Mesenchymal stem cell (in vitro differentiated cells and primary cell): ENCODE results near the gene ABCA2.

Source experiments
- DNase-seq: peaks from one replicate; pipeline ENCODE4 v3.0.0-alpha.2; 2013
- H2AFZ ChIP-seq: one replicate; pipeline ENCODE4 v1.6.1; 2013; ENCODE audit warnings: low read depth, mild to moderate bottlenecking, control low read depth, inconsistent platforms, low read length, moderate library complexity
- H2AK5ac ChIP-seq: 2 replicates; pipeline ENCODE4 v1.6.1; 2013; ENCODE audit warnings: low read length, moderate library complexity, mild to moderate bottlenecking, inconsistent platforms; ENCODE audit not compliant: severe bottlenecking
- H2BK120ac ChIP-seq: one replicate; pipeline ENCODE4 v1.6.1; 2013; ENCODE audit warnings: low read depth, mild to moderate bottlenecking, inconsistent platforms, low read length, moderate library complexity
- H2BK12ac ChIP-seq, 2 experiments: one replicate each; pipeline ENCODE4 v1.6.1; 2013; ENCODE audit warnings: inconsistent platforms in 2 of 2, low read length in 2 of 2, mild to moderate bottlenecking in 2 of 2, moderate library complexity in 2 of 2, control low read depth in 1 of 2
- H2BK15ac ChIP-seq: one replicate; pipeline ENCODE4 v1.6.1; 2013; ENCODE audit warnings: mild to moderate bottlenecking, low read depth, inconsistent platforms; ENCODE audit not compliant: poor library complexity, severe bottlenecking
- H2BK5ac ChIP-seq: 2 replicates; pipeline ENCODE4 v1.6.1; 2013; ENCODE audit warnings: low read depth, mild to moderate bottlenecking, low read length, control low read depth, inconsistent platforms; ENCODE audit not compliant: poor library complexity, severe bottlenecking
- H3K14ac ChIP-seq, 2 experiments: one replicate each; pipeline ENCODE4 v1.6.1; 2013; ENCODE audit warnings: inconsistent platforms in 2 of 2, low read length in 2 of 2, control low read depth in 1 of 2, mild to moderate bottlenecking in 1 of 2, moderate library complexity in 1 of 2
- H3K18ac ChIP-seq, 2 experiments: one replicate each; pipeline ENCODE4 v1.6.1; 2013; ENCODE audit warnings: inconsistent platforms in 2 of 2, low read length in 2 of 2, control low read depth in 1 of 2, low read depth in 1 of 2, mild to moderate bottlenecking in 1 of 2
- H3K23ac ChIP-seq, 2 experiments: one replicate each; pipeline ENCODE4 v1.6.1; 2013; ENCODE audit warnings: inconsistent platforms in 2 of 2, low read length in 2 of 2, mild to moderate bottlenecking in 2 of 2, moderate library complexity in 2 of 2, control low read depth in 1 of 2
- H3K27ac ChIP-seq: 2 replicates; pipeline ENCODE4 v1.5.1; 2013; ENCODE audit warnings: mild to moderate bottlenecking, moderate library complexity, low read length, control low read depth, inconsistent platforms; ENCODE audit not compliant: poor library complexity, severe bottlenecking
- H3K27me3 ChIP-seq, 2 experiments: 2 replicates each; pipeline versions ENCODE4 v1.6.1 to v1.7.0; 2013; ENCODE audit warnings: low read length in 2 of 2, mild to moderate bottlenecking in 2 of 2, moderate library complexity in 2 of 2, control low read depth in 1 of 2, inconsistent platforms in 1 of 2; ENCODE audit not compliant: control insufficient read depth in 1 of 2, insufficient read depth in 1 of 2
- H3K36me3 ChIP-seq, 2 experiments: 2 replicates each; pipeline versions ENCODE4 v1.6.1 to v1.7.0; 2013; ENCODE audit warnings: low read length in 2 of 2, control low read depth in 1 of 2, inconsistent platforms in 1 of 2, low read depth in 1 of 2, mild to moderate bottlenecking in 1 of 2; ENCODE audit not compliant: insufficient read depth in 2 of 2, control insufficient read depth in 1 of 2
- H3K4ac ChIP-seq, 2 experiments: one replicate each; pipeline ENCODE4 v1.6.1; 2013; ENCODE audit warnings: inconsistent platforms in 2 of 2, low read length in 2 of 2, mild to moderate bottlenecking in 2 of 2, moderate library complexity in 2 of 2, control low read depth in 1 of 2, low read depth in 1 of 2
- H3K4me1 ChIP-seq: 2 replicates; pipeline ENCODE4 v1.6.1; 2013; ENCODE audit warnings: low read depth, low read length, control low read depth; ENCODE audit not compliant: control insufficient read depth, insufficient read depth
- H3K4me2 ChIP-seq: 2 replicates; pipeline ENCODE4 v1.6.1; 2013; ENCODE audit warnings: low read length, mild to moderate bottlenecking, inconsistent platforms; ENCODE audit not compliant: poor library complexity, severe bottlenecking
- H3K4me3 ChIP-seq, 2 experiments: 2 replicates each; pipeline versions ENCODE4 v1.5.1 to v1.7.0; 2013; ENCODE audit warnings: low read length in 2 of 2, mild to moderate bottlenecking in 2 of 2, control low read depth in 1 of 2, low read depth in 1 of 2; ENCODE audit not compliant: insufficient read depth in 1 of 2
- H3K79me1 ChIP-seq: replicated peaks from 2 replicates; pipeline ENCODE4 v1.6.1; 2013; ENCODE audit warnings: mild to moderate bottlenecking, control low read depth, low read length, inconsistent platforms; ENCODE audit not compliant: poor library complexity, severe bottlenecking
- H3K9ac ChIP-seq: 2 replicates; pipeline ENCODE4 v1.7.0; 2013; ENCODE audit warnings: mild to moderate bottlenecking, low read length, moderate library complexity
- H3K9me3 ChIP-seq: 2 replicates; pipeline ENCODE4 v1.7.0; 2013; ENCODE audit warnings: mild to moderate bottlenecking, low read length; ENCODE audit not compliant: control insufficient read depth
- H4K8ac ChIP-seq: one replicate; pipeline ENCODE4 v1.6.1; 2013; ENCODE audit warnings: inconsistent platforms, mild to moderate bottlenecking, low read length, moderate library complexity
- H4K91ac ChIP-seq: one replicate; pipeline ENCODE4 v1.6.1; 2013; ENCODE audit warnings: mild to moderate bottlenecking, low read length, inconsistent platforms
- WGBS: methylation state at CpG from one replicate; pipeline ENCODE4 v1.1.7; 2013; ENCODE audit warnings: mixed read lengths; 5-methylcytosine and 5-hydroxymethylcytosine counted together

The ABCA2 gene

DNA sequence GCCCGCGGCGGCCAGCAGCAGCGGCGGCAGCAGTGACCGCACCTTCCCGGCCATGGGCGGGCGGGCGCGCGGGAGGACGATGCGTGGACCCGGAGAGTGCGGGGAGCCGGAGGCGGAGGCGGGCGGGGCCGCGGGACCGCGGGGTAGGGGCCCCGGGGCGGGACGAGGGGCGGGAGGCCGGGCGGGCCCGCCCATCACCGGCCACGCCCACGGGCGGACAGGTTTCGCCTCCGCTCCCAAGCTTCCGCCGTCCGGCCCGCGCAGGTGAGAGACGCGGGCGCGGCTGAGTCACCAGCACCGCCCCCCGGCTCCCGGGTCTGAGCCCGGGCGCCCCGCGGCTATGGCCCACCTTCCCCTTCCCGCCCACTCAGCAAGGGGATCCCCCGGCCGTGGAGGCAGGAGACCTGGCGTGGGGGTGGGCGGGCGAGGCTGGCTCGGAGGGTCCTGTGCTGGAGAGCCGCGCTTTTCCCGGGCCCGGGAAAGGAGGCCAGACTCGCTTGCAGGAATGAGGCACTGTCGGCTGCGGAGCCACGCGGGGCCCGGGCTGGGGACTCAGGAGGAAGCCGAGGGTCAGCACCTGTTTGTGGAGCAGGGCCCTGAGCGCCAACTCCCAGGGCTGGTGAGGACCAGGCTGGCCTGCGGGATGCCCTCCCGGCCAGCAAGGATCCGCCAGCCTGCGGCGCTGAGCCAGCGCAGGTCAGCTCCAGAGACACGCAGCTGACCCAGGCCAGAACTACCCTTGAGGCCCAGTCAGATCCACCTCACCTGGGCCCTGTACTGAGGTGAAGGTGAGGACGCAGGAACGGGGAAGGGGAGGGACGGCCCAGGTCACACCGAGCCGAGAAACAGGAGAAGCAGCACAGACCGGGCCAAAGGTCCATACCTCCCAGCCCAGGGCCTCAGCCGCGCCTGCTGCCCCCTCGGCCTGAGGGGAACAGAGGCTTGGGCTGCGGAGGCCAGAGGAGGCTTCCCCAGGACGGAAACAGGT is 26.2 kb upstream of the ABCA2 start, which contains the start of gene ENTPD2:
Gene ENTPD2, minus strand, starts transcription at position 118 of the 988 bp plus-strand sequence. Its CDS starts 64 bp downstream, at position 54.
- Histone ChIP-seq H3K27ac (no peak within 1 kb of the TSS), H4K91ac (no peak within 1 kb of the TSS), H3K4me3 (no peak within 1 kb of the TSS), H4K8ac (no peak within 1 kb of the TSS), H3K27me3 (peaks cover 64 to 84% of the 10 kb centered on the region in 2 experiments), H2BK12ac (peak within 1 kb of the TSS in 1 of 2 experiments; percentile 4), H2BK120ac (no peak within 1 kb of the TSS), H2AFZ (no peak within 1 kb of the TSS), H2BK5ac (no peak within 1 kb of the TSS), H3K9ac (no peak within 1 kb of the TSS), H3K4me1 (peaks cover 16% of the 10 kb centered on the region), H3K4ac (no peak within 1 kb of the TSS), H3K79me1 (no peaks in the 10 kb centered on the region), H3K14ac (no peak within 1 kb of the TSS), H3K9me3 (no peaks in the 10 kb centered on the region), H3K23ac (peak within 1 kb of the TSS in 1 of 2 experiments; percentile 53), H3K4me2 (peak within 1 kb of the TSS; percentile 57), H3K36me3 (no peaks in the 10 kb centered on the region), H2BK15ac (no peak within 1 kb of the TSS), H2AK5ac (no peak within 1 kb of the TSS), H3K18ac (no peak within 1 kb of the TSS)
- WGBS = 20% methylated on average over 46 of the region's 90 CpGs
- no peak for DNase-seq

DNA sequence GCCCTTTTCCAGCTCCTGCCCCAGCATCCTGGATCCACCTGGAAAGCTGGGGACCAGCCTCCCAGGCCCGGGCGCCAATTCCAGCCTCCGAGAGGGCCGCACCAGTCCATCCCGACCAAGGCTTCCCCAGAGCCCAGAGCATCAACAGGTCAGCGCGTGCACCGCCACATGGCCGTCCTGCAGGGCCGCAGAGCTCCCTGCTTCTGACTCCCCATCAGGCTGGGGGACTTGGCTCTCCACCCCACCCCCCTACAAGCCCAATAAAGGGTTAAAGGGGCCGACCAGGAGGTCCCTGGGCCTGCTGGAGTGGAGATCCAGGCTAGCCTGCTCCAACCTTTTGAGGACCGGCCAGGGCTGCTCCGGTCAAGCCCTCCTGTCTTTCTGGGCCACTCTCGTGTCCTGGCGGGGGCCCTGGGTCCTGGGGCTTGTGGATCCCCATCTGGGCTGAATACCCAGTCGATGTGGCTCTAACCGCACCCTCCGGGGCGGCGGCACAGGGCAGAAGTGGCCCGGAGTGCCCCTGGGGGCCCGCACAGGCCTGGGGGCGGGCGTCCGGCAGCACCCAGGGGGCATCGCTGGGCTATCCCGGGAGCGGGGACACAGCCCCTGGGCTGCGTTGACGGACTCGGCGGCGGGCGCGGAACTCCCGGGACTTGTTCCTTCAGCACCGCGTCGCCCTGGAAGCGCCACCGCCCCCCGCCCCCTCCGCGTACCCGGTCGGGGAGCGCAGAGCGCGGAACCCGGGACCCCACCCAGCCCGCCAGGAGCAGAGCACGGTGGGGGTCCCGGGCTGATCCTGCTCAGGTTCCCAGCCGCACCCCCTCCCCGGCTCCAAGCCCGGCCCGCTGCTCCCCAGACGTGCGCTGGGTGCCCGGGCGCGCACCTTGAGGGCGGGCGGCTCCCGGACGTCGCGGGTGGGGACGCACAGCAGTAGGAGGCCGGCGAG is 25.2 kb upstream of the ABCA2 start:
- 10% methylated on average over 55 of the region's 71 CpGs for WGBS
- H3K9me3 ChIP-seq = no peaks in the 10 kb centered on the region
- no peak overlapping the region for H2BK12ac ChIP-seq
- no peak overlapping the region for H2AFZ ChIP-seq
- H3K9ac ChIP-seq = no peak overlapping the region
- H3K36me3 ChIP-seq = no peaks in the 10 kb centered on the region
- H3K27ac ChIP-seq = no peak overlapping the region
- no peak overlapping the region for H3K23ac ChIP-seq
- H3K4ac ChIP-seq = no peak overlapping the region
- H3K4me3 ChIP-seq = no peak overlapping the region
- no peak overlapping the region for H3K14ac ChIP-seq
- H2BK5ac ChIP-seq = no peak overlapping the region
- no peak overlapping the region for H3K18ac ChIP-seq
- H2BK15ac ChIP-seq = no peak overlapping the region
- H3K27me3 ChIP-seq = peaks cover 71 to 79% of the 10 kb centered on the region in 2 experiments
- peaks cover 21% of the 10 kb centered on the region for H3K4me1 ChIP-seq
- no peak for DNase-seq
- H4K91ac ChIP-seq = no peak overlapping the region
- no peaks in the 10 kb centered on the region for H3K79me1 ChIP-seq
- H4K8ac ChIP-seq = no peak overlapping the region
- no peak overlapping the region for H2BK120ac ChIP-seq
- H3K4me2 ChIP-seq = peak overlapping the region; percentile 57
- H2AK5ac ChIP-seq = no peak overlapping the region

DNA sequence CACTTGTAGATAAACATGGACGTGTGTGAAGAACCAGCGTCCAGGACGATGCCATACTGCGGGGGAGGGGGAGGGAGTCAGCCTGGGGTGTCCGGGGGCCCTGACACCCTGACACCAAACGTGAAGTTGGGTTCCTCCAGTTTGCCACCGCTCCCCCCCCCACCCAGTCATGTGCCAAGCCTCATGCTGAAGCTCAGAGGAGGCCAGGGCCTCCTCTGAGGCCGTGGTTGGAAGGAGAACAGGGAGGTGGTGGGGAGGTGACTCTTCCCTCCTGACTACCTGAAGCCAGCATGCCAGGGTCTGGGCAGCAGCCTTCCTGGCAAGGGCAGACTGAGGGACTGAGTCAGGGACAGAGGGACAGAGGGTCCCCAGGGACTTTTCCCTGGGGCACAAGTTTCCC is 24.3 kb upstream of the ABCA2 start:
- Histone ChIP-seq H3K9me3 (no peaks in the 10 kb centered on the region), H2AK5ac (no peak overlapping the region), H3K27me3 (peaks cover 81 to 84% of the 10 kb centered on the region in 2 experiments), H3K36me3 (no peaks in the 10 kb centered on the region), H4K8ac (no peak overlapping the region), H3K4me2 (no peak overlapping the region), H2BK120ac (no peak overlapping the region), H3K18ac (no peak overlapping the region), H2BK15ac (no peak overlapping the region), H2AFZ (no peak overlapping the region), H4K91ac (peak overlapping the region; percentile 45), H3K4me1 (peaks cover 19% of the 10 kb centered on the region), H3K27ac (no peak overlapping the region), H3K23ac (no peak overlapping the region), H3K4me3 (no peak overlapping the region), H3K4ac (no peak overlapping the region), H2BK5ac (no peak overlapping the region), H2BK12ac (no peak overlapping the region), H3K9ac (no peak overlapping the region), H3K79me1 (no peaks in the 10 kb centered on the region), H3K14ac (no peak overlapping the region)
- 100% methylated on average over 2 of the region's 8 CpGs for WGBS
- DNase-seq = no peak
